Nephron (organoid): ENCODE results near the gene TMEM208.

ENCODE experiments used
- H3K27ac Mint-ChIP-seq, 3 experiments: 2 replicates each; pipeline ENCODE4 v1.8.0; 2020; ENCODE audit warnings: mixed read lengths in 3 of 3, mild to moderate bottlenecking in 2 of 3, moderate library complexity in 1 of 3
- H3K27me3 Mint-ChIP-seq: 2 replicates; pipeline ENCODE4 v1.8.0; 2021; ENCODE audit warnings: low read depth, mild to moderate bottlenecking, moderate library complexity, mixed read lengths
- H3K36me3 Mint-ChIP-seq: 2 replicates; pipeline ENCODE4 v1.8.0; 2020; ENCODE audit warnings: low read depth, mixed read lengths
- H3K4me1 Mint-ChIP-seq: 2 replicates; pipeline ENCODE4 v1.8.0; 2020; ENCODE audit warnings: mixed read lengths
- H3K4me3 Mint-ChIP-seq, 3 experiments: 2 replicates each; pipeline ENCODE4 v1.8.0; 2020; ENCODE audit warnings: mild to moderate bottlenecking in 3 of 3, mixed read lengths in 3 of 3, moderate library complexity in 2 of 3
- H3K9me3 Mint-ChIP-seq: 2 replicates; pipeline ENCODE4 v1.8.0; 2020; ENCODE audit warnings: mixed read lengths
- TF ChIP-seq, protein P1 (sequence below), 3 experiments: fragments of 200-600 bp; sonication (generic); IDR thresholded peaks; one replicate each; pipeline ENCODE4 v1.5.0; 2021; ENCODE audit warnings: antibody characterized with exemption in 3 of 3; ENCODE audit not compliant: unreplicated experiment in 3 of 3

The TMEM208 gene

GRCh38 chr16:67208154-67208896 lies 18.6 kb upstream of the TMEM208 start:
- no peak overlapping the region for H3K27ac Mint-ChIP-seq
- no peaks in the 10 kb centered on the region for H3K9me3 Mint-ChIP-seq
- TF ChIP-seq, protein P1, sequence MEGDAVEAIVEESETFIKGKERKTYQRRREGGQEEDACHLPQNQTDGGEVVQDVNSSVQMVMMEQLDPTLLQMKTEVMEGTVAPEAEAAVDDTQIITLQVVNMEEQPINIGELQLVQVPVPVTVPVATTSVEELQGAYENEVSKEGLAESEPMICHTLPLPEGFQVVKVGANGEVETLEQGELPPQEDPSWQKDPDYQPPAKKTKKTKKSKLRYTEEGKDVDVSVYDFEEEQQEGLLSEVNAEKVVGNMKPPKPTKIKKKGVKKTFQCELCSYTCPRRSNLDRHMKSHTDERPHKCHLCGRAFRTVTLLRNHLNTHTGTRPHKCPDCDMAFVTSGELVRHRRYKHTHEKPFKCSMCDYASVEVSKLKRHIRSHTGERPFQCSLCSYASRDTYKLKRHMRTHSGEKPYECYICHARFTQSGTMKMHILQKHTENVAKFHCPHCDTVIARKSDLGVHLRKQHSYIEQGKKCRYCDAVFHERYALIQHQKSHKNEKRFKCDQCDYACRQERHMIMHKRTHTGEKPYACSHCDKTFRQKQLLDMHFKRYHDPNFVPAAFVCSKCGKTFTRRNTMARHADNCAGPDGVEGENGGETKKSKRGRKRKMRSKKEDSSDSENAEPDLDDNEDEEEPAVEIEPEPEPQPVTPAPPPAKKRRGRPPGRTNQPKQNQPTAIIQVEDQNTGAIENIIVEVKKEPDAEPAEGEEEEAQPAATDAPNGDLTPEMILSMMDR (IDR thresholded peaks at IDR 0.05; ENCODE audit: unreplicated experiment in 3 of 3) = no peak
- H3K36me3 Mint-ChIP-seq = no peaks in the 10 kb centered on the region
- no peak overlapping the region for H3K4me3 Mint-ChIP-seq
- no peaks in the 10 kb centered on the region for H3K27me3 Mint-ChIP-seq
- H3K4me1 Mint-ChIP-seq = no peaks in the 10 kb centered on the region

DNA sequence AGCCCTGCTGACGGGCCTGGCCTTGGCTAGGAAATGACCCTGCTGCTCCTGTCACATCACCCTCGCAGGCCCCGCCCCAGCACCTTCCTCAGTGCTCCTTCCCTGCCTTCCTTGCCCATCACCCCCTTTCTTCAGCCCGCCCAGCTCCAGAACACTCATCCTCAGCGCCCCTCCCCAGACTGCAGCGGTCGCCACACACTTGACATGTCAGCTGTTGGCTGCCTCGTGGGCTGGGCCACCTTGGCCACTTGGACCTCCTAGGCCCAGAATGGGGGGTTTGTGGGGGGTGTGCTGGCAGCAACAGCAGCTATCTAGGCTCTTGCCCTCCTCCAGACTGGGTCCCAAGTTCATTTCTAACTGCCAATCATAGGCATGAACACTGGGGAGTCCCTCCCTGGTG lies 17.4 kb upstream of the TMEM208 start:
- H3K27ac Mint-ChIP-seq = no peak overlapping the region
- H3K36me3 Mint-ChIP-seq = no peaks in the 10 kb centered on the region
- H3K9me3 Mint-ChIP-seq = no peaks in the 10 kb centered on the region
- no peaks in the 10 kb centered on the region for H3K4me1 Mint-ChIP-seq
- no peaks in the 10 kb centered on the region for H3K27me3 Mint-ChIP-seq
- H3K4me3 Mint-ChIP-seq = no peak overlapping the region
- TF ChIP-seq, protein P1 (IDR thresholded peaks at IDR 0.05; ENCODE audit: unreplicated experiment in 3 of 3) = no peak

DNA sequence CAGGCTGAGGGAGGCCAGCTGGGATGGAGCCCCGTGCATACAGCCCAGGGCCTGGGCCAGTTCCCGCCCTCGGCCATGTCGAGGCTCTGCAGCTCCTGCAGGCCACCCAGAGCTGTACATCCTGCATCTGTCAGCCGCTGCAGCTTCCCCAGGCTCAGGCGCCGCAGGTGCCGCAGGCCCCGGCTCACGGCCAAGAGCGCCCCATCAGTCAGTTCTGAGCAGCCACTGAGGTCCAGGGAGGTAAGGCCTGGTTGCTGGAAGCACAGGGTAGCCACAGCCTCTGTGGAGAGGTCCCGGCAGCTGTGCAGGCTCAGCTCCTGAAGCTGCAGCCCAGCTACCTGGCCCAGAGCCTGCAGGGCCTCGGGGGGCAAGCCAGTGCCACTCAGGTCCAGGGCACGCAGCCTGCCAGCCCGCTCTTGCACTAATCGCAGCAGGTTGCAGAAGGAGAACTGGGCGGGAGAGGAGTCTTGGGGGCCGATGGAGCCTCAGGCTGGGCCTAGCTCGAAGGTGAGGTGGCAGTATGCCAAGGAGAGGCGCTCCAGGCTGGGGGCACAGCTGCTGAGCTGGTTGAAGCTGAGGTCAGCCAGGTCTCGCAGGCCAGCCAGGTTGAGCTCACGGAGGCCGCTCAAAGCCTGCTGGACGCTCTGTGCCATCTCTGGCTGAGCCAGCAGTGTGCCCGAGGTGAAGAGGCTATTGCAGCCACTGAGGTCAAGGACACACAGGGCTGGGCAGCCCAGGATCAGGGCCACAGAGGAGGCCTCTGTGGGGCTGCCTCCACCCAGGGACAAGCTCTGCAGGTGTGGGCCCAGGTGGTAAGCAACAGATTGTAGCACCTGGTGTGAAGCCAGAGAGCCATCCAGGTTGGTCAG lies 16.6 kb upstream of the TMEM208 start:
- Mint-ChIP-seq H3K9me3 (no peaks in the 10 kb centered on the region), H3K36me3 (no peaks in the 10 kb centered on the region), H3K27me3 (no peaks in the 10 kb centered on the region), H3K4me3 (no peak overlapping the region), H3K4me1 (no peaks in the 10 kb centered on the region), H3K27ac (no peak overlapping the region)
- TF ChIP-seq, protein P1 (IDR thresholded peaks at IDR 0.05; ENCODE audit: unreplicated experiment in 3 of 3) = no peak

GRCh38 chr16:67211674-67212073 lies 15.3 kb upstream of the TMEM208 start:
- Mint-ChIP-seq H3K4me3 (no peak overlapping the region), H3K4me1 (no peaks in the 10 kb centered on the region), H3K36me3 (no peaks in the 10 kb centered on the region), H3K27me3 (no peaks in the 10 kb centered on the region), H3K9me3 (no peaks in the 10 kb centered on the region), H3K27ac (no peak overlapping the region)
- TF ChIP-seq, protein P1 (IDR thresholded peaks at IDR 0.05; ENCODE audit: unreplicated experiment in 3 of 3) = no peak

GRCh38 chr16:67212766-67213165 lies 14.2 kb upstream of the TMEM208 start:
- H3K27me3 Mint-ChIP-seq = peaks cover 5% of the 10 kb centered on the region
- no peaks in the 10 kb centered on the region for H3K4me1 Mint-ChIP-seq
- no peaks in the 10 kb centered on the region for H3K36me3 Mint-ChIP-seq
- H3K27ac Mint-ChIP-seq = peak overlapping the region in 1 of 3 experiments; percentile 50
- TF ChIP-seq, protein P1 (IDR thresholded peaks at IDR 0.05; ENCODE audit: unreplicated experiment in 3 of 3) = no peak
- no peak overlapping the region for H3K4me3 Mint-ChIP-seq
- H3K9me3 Mint-ChIP-seq = no peaks in the 10 kb centered on the region
